ENCODE results near the gene ROBO3.

GRCh38 chr11:124928942-124929665, 63.9 kb downstream of the ROBO3 start:
- no peak for TF ChIP-seq ELF4 (CRISPR knock-in tag; IDR thresholded peaks at IDR 0.05; ENCODE audit: low read depth)
- TF ChIP-seq GRHL2 (CRISPR knock-in tag; IDR thresholded peaks at IDR 0.05; ENCODE audit: insufficient replicate concordance, severe bottlenecking): no peak
- TF ChIP-seq, protein P1, sequence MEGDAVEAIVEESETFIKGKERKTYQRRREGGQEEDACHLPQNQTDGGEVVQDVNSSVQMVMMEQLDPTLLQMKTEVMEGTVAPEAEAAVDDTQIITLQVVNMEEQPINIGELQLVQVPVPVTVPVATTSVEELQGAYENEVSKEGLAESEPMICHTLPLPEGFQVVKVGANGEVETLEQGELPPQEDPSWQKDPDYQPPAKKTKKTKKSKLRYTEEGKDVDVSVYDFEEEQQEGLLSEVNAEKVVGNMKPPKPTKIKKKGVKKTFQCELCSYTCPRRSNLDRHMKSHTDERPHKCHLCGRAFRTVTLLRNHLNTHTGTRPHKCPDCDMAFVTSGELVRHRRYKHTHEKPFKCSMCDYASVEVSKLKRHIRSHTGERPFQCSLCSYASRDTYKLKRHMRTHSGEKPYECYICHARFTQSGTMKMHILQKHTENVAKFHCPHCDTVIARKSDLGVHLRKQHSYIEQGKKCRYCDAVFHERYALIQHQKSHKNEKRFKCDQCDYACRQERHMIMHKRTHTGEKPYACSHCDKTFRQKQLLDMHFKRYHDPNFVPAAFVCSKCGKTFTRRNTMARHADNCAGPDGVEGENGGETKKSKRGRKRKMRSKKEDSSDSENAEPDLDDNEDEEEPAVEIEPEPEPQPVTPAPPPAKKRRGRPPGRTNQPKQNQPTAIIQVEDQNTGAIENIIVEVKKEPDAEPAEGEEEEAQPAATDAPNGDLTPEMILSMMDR (IDR thresholded peaks at IDR 0.05): no peak
- TF ChIP-seq TCF7 (CRISPR knock-in tag; IDR thresholded peaks at IDR 0.05; ENCODE audit: low read depth): no peak
- TF ChIP-seq NFE2L1 (CRISPR knock-in tag; IDR thresholded peaks at IDR 0.05): no peak
- no peak for TF ChIP-seq RORB (CRISPR knock-in tag; IDR thresholded peaks at IDR 0.05)
- no peak for TF ChIP-seq GABPB1 (CRISPR knock-in tag; IDR thresholded peaks at IDR 0.05)
- no peak for TF ChIP-seq TEAD4 (CRISPR knock-in tag; IDR thresholded peaks at IDR 0.05)
- no peak for TF ChIP-seq FOXJ3 (CRISPR knock-in tag; IDR thresholded peaks at IDR 0.05; ENCODE audit: borderline replicate concordance)
- no peak for TF ChIP-seq ATF2 (CRISPR knock-in tag; IDR thresholded peaks at IDR 0.05; ENCODE audit: borderline replicate concordance, low read depth)
- TF ChIP-seq ZNF423 (CRISPR knock-in tag; IDR thresholded peaks at IDR 0.05): no peak
- no peak for TF ChIP-seq NR1H2 (CRISPR knock-in tag; IDR thresholded peaks at IDR 0.05)
- TF ChIP-seq SOX15 (CRISPR knock-in tag; IDR thresholded peaks at IDR 0.05): no peak

Data from WTC11 (cell line).